Activated T-helper 17 cell treated with anti-CD3 and anti-CD28 coated beads, Interleukin-2, amount 50 U/mL, for 72 hours (primary cell): ENCODE results near the gene EXD3. TPM values are rescaled to one million over a fixed set of nuclear protein-coding genes. Genes with fewer than 3 reads are reported as not detected.
"Not testable (repeated sequence)": the region's sequence is repeated elsewhere in the genome, so short reads cannot be mapped to it uniquely, and the experiment has no call there.

Experiments used
- ATAC-seq: fragments of 150-1000 bp; cut with Tn5 transposase; replicated peaks from 2 replicates; pipeline ENCODE4 v1.10.0; 2021; ENCODE audit warnings: mild to moderate bottlenecking, moderate library complexity
- H3K27ac Mint-ChIP-seq: one replicate; pipeline ENCODE4 v1.8.0; 2022; ENCODE audit warnings: mixed read lengths
- H3K27me3 Mint-ChIP-seq: one replicate; pipeline ENCODE4 v1.8.0; 2022; ENCODE audit warnings: mixed read lengths
- H3K36me3 Mint-ChIP-seq: one replicate; pipeline ENCODE4 v1.8.0; 2022; ENCODE audit warnings: low read depth, mild to moderate bottlenecking, mixed read lengths
- H3K4me1 Mint-ChIP-seq: one replicate; pipeline ENCODE4 v1.8.0; 2022; ENCODE audit warnings: mixed read lengths
- H3K4me3 Mint-ChIP-seq: one replicate; pipeline ENCODE4 v1.8.0; 2022; ENCODE audit warnings: mild to moderate bottlenecking, mixed read lengths
- H3K9me3 Mint-ChIP-seq: one replicate; pipeline ENCODE4 v1.8.0; 2022; ENCODE audit warnings: mixed read lengths
- total RNA-seq, 2 donors: library from RNA; stranded (reverse); gene quantifications; one replicate each; pipeline ENCODE4 v1.2.3, GENCODE V29; 2022

The EXD3 gene
- total RNA-seq, 2 donors from 2014 or later: 8.8 to 10.0 TPM

GRCh38 chr9:137339908-137340462 lies 83.0 kb downstream of the EXD3 start:
- H3K4me1 Mint-ChIP-seq, H3K9me3 Mint-ChIP-seq, H3K27me3 Mint-ChIP-seq, H3K4me3 Mint-ChIP-seq, ATAC-seq, H3K36me3 Mint-ChIP-seq, H3K27ac Mint-ChIP-seq: not testable (repeated sequence)

- H3K4me1 Mint-ChIP-seq: no peaks in the 10 kb centered on the region
- H3K4me3 Mint-ChIP-seq: no peak overlapping the region
- H3K27ac Mint-ChIP-seq: no peak overlapping the region
- no peaks in the 10 kb centered on the region for H3K27me3 Mint-ChIP-seq
- no peak for ATAC-seq
- H3K9me3 Mint-ChIP-seq: no peaks in the 10 kb centered on the region
- no peaks in the 10 kb centered on the region for H3K36me3 Mint-ChIP-seq
Observed at GRCh38 chr9:137339045-137339907, 83.7 kb downstream of the EXD3 start.

- no peak overlapping the region for H3K4me3 Mint-ChIP-seq
- no peaks in the 10 kb centered on the region for H3K9me3 Mint-ChIP-seq
- no peaks in the 10 kb centered on the region for H3K36me3 Mint-ChIP-seq
- no peak overlapping the region for H3K27ac Mint-ChIP-seq
- no peak for ATAC-seq
- H3K4me1 Mint-ChIP-seq: no peaks in the 10 kb centered on the region
- H3K27me3 Mint-ChIP-seq: no peaks in the 10 kb centered on the region
Observed at GRCh38 chr9:137336735-137337134, 86.2 kb downstream of the EXD3 start.

- no peak overlapping the region for H3K4me3 Mint-ChIP-seq
- no peak for ATAC-seq
- no peak overlapping the region for H3K27ac Mint-ChIP-seq
- H3K4me1 Mint-ChIP-seq: no peaks in the 10 kb centered on the region
- peaks cover 3% of the 10 kb centered on the region for H3K36me3 Mint-ChIP-seq
- peaks cover 2% of the 10 kb centered on the region for H3K9me3 Mint-ChIP-seq
- no peaks in the 10 kb centered on the region for H3K27me3 Mint-ChIP-seq
Observed at GRCh38 chr9:137333016-137333671, 89.8 kb downstream of the EXD3 start.

GRCh38 chr9:137331929-137332328 lies 91.0 kb downstream of the EXD3 start:
- ATAC-seq: no peak
- H3K9me3 Mint-ChIP-seq: peaks cover 6% of the 10 kb centered on the region
- peaks cover under 1% of the 10 kb centered on the region for H3K4me1 Mint-ChIP-seq
- peaks cover under 1% of the 10 kb centered on the region for H3K27me3 Mint-ChIP-seq
- H3K36me3 Mint-ChIP-seq: peaks cover 9% of the 10 kb centered on the region
- H3K27ac Mint-ChIP-seq: no peak overlapping the region
- H3K4me3 Mint-ChIP-seq: no peak overlapping the region

GRCh38 chr9:137330689-137331088 lies 92.3 kb downstream of the EXD3 start:
- Mint-ChIP-seq H3K4me3 (no peak overlapping the region), H3K36me3 (peaks cover 9% of the 10 kb centered on the region), H3K4me1 (peaks cover 5% of the 10 kb centered on the region), H3K27ac (no peak overlapping the region), H3K9me3 (peaks cover 9% of the 10 kb centered on the region), H3K27me3 (peaks cover 10% of the 10 kb centered on the region)
- no peak for ATAC-seq

- not testable (repeated sequence) for ATAC-seq, H3K27ac Mint-ChIP-seq, H3K9me3 Mint-ChIP-seq, H3K36me3 Mint-ChIP-seq, H3K4me3 Mint-ChIP-seq, H3K4me1 Mint-ChIP-seq
- peaks cover 13% of the 10 kb centered on the region for H3K27me3 Mint-ChIP-seq
Observed at GRCh38 chr9:137329590-137329989, 93.4 kb downstream of the EXD3 start.

GRCh38 chr9:137327641-137328550 lies 95.1 kb downstream of the EXD3 start:
- not testable (repeated sequence) for H3K36me3 Mint-ChIP-seq, ATAC-seq, H3K4me1 Mint-ChIP-seq, H3K4me3 Mint-ChIP-seq, H3K9me3 Mint-ChIP-seq
- Mint-ChIP-seq H3K27ac (peak overlapping the region; percentile 79), H3K27me3 (peaks cover 13% of the 10 kb centered on the region)

- Mint-ChIP-seq H3K27ac (peak overlapping the region; percentile 76), H3K36me3 (peaks cover 9% of the 10 kb centered on the region), H3K27me3 (peaks cover 13% of the 10 kb centered on the region), H3K9me3 (peaks cover 9% of the 10 kb centered on the region), H3K4me1 (peaks cover 5% of the 10 kb centered on the region), H3K4me3 (peak overlapping the region; percentile 29)
- peak; percentile 47 for ATAC-seq
Observed at GRCh38 chr9:137326445-137327065, 96.4 kb downstream of the EXD3 start.

- peaks cover 9% of the 10 kb centered on the region for H3K9me3 Mint-ChIP-seq
- no peak overlapping the region for H3K4me3 Mint-ChIP-seq
- H3K36me3 Mint-ChIP-seq: peaks cover 9% of the 10 kb centered on the region
- ATAC-seq: no peak
- H3K27me3 Mint-ChIP-seq: peaks cover 13% of the 10 kb centered on the region
- H3K27ac Mint-ChIP-seq: no peak overlapping the region
- peaks cover 5% of the 10 kb centered on the region for H3K4me1 Mint-ChIP-seq
Observed at GRCh38 chr9:137325799-137326198, 97.2 kb downstream of the EXD3 start.

- ATAC-seq: no peak
- H3K4me3 Mint-ChIP-seq: no peak overlapping the region
- H3K36me3 Mint-ChIP-seq: peaks cover 9% of the 10 kb centered on the region
- peaks cover 9% of the 10 kb centered on the region for H3K9me3 Mint-ChIP-seq
- peaks cover 5% of the 10 kb centered on the region for H3K4me1 Mint-ChIP-seq
- H3K27ac Mint-ChIP-seq: no peak overlapping the region
- H3K27me3 Mint-ChIP-seq: peaks cover 13% of the 10 kb centered on the region
Observed at GRCh38 chr9:137325124-137325523, 97.8 kb downstream of the EXD3 start.

GRCh38 chr9:137323531-137324331 lies 99.2 kb downstream of the EXD3 start:
- Mint-ChIP-seq H3K4me3 (no peak overlapping the region), H3K9me3 (peaks cover 9% of the 10 kb centered on the region), H3K27ac (no peak overlapping the region), H3K27me3 (peaks cover 13% of the 10 kb centered on the region), H3K36me3 (peaks cover 9% of the 10 kb centered on the region), H3K4me1 (peaks cover 5% of the 10 kb centered on the region)
- no peak for ATAC-seq

GRCh38 chr9:137321726-137322361 lies 101.1 kb downstream of the EXD3 start:
- no peaks in the 10 kb centered on the region for H3K36me3 Mint-ChIP-seq
- H3K9me3 Mint-ChIP-seq: peaks cover 2% of the 10 kb centered on the region
- peaks cover 12% of the 10 kb centered on the region for H3K27me3 Mint-ChIP-seq
- H3K4me1 Mint-ChIP-seq: peaks cover 4% of the 10 kb centered on the region
- no peak overlapping the region for H3K4me3 Mint-ChIP-seq
- H3K27ac Mint-ChIP-seq: no peak overlapping the region
- ATAC-seq: no peak
